Measurements from ENCODE around the gene GALNT2.

GALNT2 gene

DNA sequence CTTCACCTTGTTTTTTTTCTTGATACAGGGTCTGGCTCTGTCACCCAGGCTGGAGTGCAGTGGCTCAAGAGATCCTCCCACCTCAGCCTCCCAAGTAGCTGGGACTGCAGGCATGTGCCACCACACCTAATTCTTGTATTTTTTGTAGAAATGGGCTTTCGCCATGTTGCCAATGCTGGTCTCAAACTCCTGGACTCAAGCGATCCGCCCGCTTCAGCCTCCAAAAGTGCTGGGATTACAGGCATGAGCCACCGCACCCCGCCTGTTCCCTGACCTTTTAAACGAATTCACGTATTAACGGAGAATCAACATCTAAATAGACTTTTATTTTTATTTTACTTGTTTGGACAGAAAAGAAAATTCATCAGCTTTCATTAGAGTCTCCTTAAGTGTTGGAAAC, 254.3 kb downstream of the GALNT2 start:
- Histone ChIP-seq H3K36me3 (ENCODE audit: control insufficient read depth, insufficient read depth, low read length) (peaks cover 2% of the 10 kb centered on the region), H3K27me3 (ENCODE audit: control insufficient read depth, insufficient read depth, low read length) (no peaks in the 10 kb centered on the region)

DNA sequence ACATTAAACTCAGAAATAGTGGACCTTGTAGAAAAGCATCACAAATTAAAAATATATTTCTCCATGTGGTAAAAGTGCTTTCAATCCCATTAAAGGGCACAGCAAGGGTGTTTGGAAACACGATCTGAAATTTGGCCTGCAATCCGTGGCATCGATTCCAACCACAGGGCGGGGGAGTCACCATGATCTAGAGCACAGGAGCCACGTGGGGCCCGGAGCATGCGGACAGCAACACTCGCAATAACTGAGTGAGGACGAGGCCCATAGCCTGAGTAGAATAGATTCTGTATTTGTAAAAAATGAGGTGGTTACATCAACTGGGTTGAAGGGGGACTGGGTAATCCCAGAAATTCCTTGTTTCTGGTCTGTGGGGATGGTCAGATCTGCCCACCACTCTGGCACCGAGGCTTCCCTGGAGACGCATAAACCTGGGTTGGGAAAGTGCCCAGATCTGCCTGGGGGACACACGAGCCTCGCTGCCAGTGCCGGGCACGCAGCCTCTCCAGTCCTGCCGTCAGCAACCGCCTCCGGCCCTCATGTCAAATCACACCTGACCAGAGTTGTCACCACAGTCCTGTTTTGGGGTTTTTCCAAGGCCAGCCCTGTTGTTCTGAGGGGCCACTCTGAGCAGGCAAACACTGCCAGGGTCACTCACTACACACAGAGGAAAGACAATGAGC, 254.8 kb downstream of the GALNT2 start:
- H3K36me3 ChIP-seq (ENCODE audit: control insufficient read depth, insufficient read depth, low read length), result peaks cover 2% of the 10 kb centered on the region
- H3K27me3 ChIP-seq (ENCODE audit: control insufficient read depth, insufficient read depth, low read length), result no peaks in the 10 kb centered on the region
- no peaks in the 10 kb centered on the region for H3K4me1 ChIP-seq (ENCODE audit: control insufficient read depth, insufficient read depth, low read length)
- no peak overlapping the region for H3K9ac ChIP-seq (ENCODE audit: low read depth, low read length)
- H3K9me3 ChIP-seq (ENCODE audit: control insufficient read depth, insufficient read depth, low read length), result no peaks in the 10 kb centered on the region
- no peak overlapping the region for H3K4me3 ChIP-seq (ENCODE audit: low read depth, low read length)

More for the DNA sequence above, 254.3 kb downstream of the GALNT2 start:
- Histone ChIP-seq H3K9ac (ENCODE audit: low read depth, low read length) (no peak overlapping the region), H3K4me3 (ENCODE audit: low read depth, low read length) (no peak overlapping the region), H3K9me3 (ENCODE audit: control insufficient read depth, insufficient read depth, low read length) (no peaks in the 10 kb centered on the region), H3K4me1 (ENCODE audit: control insufficient read depth, insufficient read depth, low read length) (no peaks in the 10 kb centered on the region)

DNA sequence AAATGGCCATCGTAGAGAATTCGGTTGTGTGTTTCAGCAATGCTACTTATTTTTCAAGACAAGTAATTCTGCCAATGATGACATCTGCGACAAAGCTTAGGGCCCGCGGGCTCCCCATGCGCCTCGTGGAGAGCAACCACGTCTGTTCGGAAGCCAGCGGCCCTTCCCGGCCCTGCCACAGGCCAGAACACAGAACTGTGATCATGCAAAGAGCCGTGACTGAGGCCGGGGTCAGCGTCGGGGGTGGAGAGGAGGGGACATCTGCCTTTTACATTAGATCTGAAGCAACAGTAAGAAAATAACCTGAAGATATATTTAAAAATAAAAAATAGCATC, 255.4 kb downstream of the GALNT2 start:
- H3K9me3 ChIP-seq (ENCODE audit: control insufficient read depth, insufficient read depth, low read length), result no peaks in the 10 kb centered on the region
- H3K9ac ChIP-seq (ENCODE audit: low read depth, low read length), result no peak overlapping the region
- no peaks in the 10 kb centered on the region for H3K4me1 ChIP-seq (ENCODE audit: control insufficient read depth, insufficient read depth, low read length)
- no peak overlapping the region for H3K4me3 ChIP-seq (ENCODE audit: low read depth, low read length)
- H3K36me3 ChIP-seq (ENCODE audit: control insufficient read depth, insufficient read depth, low read length), result peaks cover 2% of the 10 kb centered on the region
- no peaks in the 10 kb centered on the region for H3K27me3 ChIP-seq (ENCODE audit: control insufficient read depth, insufficient read depth, low read length)

DNA sequence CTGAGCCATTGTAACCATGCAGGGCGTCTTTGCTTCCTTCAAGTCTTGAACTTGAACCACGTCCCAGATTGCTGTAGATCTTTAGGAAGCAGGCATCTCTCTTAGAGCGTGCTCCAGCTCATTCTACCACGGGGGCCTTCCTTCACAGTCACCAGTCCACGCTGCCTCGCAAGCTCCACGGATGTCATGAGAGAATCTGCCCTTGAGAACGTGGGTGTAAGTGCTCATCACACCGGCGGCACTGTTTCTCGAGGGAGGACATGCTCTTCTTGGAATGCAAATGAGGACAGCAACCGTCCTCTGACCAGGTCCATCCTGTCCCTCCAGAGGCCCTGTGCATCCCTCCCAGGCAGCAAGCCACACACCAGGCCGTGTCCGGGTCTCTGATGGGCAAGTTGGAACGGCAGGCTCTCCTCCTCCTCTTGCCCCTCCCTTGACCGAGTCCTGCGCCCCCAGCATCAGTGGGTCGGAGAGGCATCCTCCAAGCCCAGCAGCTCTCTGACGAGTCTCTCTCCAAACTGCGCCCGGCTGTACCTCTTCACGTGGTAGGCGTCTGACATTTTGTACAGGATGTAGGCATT, 256.0 kb downstream of the GALNT2 start:
- Histone ChIP-seq H3K4me1 (ENCODE audit: control insufficient read depth, insufficient read depth, low read length) (no peaks in the 10 kb centered on the region), H3K9me3 (ENCODE audit: control insufficient read depth, insufficient read depth, low read length) (no peaks in the 10 kb centered on the region), H3K9ac (ENCODE audit: low read depth, low read length) (no peak overlapping the region), H3K4me3 (ENCODE audit: low read depth, low read length) (no peak overlapping the region), H3K36me3 (ENCODE audit: control insufficient read depth, insufficient read depth, low read length) (peaks cover 2% of the 10 kb centered on the region), H3K27me3 (ENCODE audit: control insufficient read depth, insufficient read depth, low read length) (no peaks in the 10 kb centered on the region)

DNA sequence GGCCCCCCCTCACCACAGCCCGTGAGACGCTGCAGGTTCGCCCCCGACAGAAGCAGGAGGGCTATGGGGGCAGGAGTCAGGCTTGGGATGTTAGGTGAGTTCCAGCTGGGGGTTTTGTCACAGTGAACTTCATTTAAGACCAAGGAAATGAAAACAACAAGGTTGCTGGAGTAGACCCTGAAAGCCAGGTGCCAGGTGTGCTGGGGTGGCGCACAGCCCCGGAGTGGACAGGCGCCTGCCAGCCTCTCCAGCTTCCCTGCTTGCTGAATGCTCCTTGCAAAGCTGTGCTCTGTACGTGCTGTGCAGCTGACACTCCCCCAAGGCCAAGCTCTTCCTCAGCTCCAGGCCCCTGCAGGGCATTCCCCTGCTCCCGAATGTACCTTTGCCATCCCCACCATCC, 256.6 kb downstream of the GALNT2 start:
- H3K4me3 ChIP-seq (ENCODE audit: low read depth, low read length), result no peak overlapping the region
- no peaks in the 10 kb centered on the region for H3K9me3 ChIP-seq (ENCODE audit: control insufficient read depth, insufficient read depth, low read length)
- H3K9ac ChIP-seq (ENCODE audit: low read depth, low read length), result no peak overlapping the region
- no peaks in the 10 kb centered on the region for H3K4me1 ChIP-seq (ENCODE audit: control insufficient read depth, insufficient read depth, low read length)
- H3K27me3 ChIP-seq (ENCODE audit: control insufficient read depth, insufficient read depth, low read length), result no peaks in the 10 kb centered on the region
- H3K36me3 ChIP-seq (ENCODE audit: control insufficient read depth, insufficient read depth, low read length), result peaks cover 2% of the 10 kb centered on the region

DNA sequence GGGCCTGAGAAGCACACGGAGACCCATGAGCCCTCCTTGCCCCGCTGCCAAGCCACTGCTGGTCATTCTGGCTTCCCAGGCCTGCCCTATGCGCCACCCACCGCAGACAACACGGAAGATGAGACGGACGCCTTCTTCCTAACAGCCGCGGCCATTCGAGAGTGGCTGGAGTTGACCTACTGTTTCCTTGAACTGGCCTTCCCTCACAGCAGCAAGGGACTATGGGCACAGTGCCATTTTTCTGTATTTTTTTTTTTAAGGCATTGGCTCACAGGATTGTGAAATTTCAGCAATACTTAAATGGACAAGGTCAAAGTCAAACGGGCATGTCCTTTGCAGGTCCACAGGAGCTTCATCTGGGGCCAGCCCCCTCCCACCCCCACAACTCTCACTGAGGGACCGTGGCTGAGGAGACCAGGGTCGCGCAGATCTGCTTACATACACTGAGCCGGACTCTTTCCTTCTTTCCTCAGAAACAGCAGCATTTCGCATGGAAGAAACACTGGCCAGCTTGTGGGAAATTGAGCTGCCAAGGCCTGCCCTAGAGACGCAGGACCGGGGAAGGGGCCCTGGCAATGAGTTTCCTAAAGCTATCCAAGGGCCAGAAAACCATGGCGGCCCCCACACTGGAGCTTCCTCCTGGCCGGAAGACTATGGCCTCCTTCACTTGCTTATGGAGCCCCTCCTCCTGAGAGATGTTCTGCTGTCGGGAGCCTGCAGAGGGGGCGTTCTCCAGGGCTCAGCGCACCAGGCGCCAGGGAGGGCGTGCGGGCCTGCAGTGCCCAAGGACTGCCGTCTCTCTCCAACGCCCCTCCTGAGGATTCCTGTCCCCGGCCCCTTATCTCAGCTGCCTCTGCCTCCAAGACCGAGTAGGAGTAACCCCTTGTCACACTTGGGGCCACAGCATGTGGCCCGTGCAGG, 260.2 kb downstream of the GALNT2 start:
- peaks cover 2% of the 10 kb centered on the region for H3K36me3 ChIP-seq (ENCODE audit: control insufficient read depth, insufficient read depth, low read length)
- H3K9ac ChIP-seq (ENCODE audit: low read depth, low read length), result no peak overlapping the region
- H3K4me3 ChIP-seq (ENCODE audit: low read depth, low read length), result no peak overlapping the region

DNA sequence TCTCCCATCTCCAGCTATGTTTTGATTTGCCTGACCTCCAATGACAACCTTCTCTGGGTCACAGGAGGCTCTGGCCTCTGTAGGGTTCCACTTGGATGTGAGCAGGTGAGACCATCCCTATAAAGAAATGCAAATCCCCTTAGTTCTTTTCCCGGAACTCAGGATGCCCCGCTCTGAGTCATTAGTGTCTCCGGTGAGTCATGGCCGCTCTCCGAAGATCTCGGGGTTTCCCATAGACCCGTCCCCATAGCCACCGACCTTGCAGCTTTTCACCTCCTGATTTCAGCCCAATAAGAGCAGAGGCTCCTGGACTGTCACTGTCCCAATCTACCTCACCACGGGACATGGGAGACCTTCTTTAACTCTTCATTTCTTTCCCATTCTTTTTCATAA, 260.9 kb downstream of the GALNT2 start:
- Histone ChIP-seq H3K27me3 (ENCODE audit: control insufficient read depth, insufficient read depth, low read length) (no peaks in the 10 kb centered on the region), H3K4me3 (ENCODE audit: low read depth, low read length) (no peak overlapping the region), H3K9me3 (ENCODE audit: control insufficient read depth, insufficient read depth, low read length) (no peaks in the 10 kb centered on the region), H3K9ac (ENCODE audit: low read depth, low read length) (no peak overlapping the region), H3K4me1 (ENCODE audit: control insufficient read depth, insufficient read depth, low read length) (peaks cover 3% of the 10 kb centered on the region), H3K36me3 (ENCODE audit: control insufficient read depth, insufficient read depth, low read length) (peaks cover 2% of the 10 kb centered on the region)

More for the DNA sequence above, 260.2 kb downstream of the GALNT2 start:
- no peaks in the 10 kb centered on the region for H3K9me3 ChIP-seq (ENCODE audit: control insufficient read depth, insufficient read depth, low read length)
- H3K4me1 ChIP-seq (ENCODE audit: control insufficient read depth, insufficient read depth, low read length), result peaks cover 3% of the 10 kb centered on the region
- no peaks in the 10 kb centered on the region for H3K27me3 ChIP-seq (ENCODE audit: control insufficient read depth, insufficient read depth, low read length)

DNA sequence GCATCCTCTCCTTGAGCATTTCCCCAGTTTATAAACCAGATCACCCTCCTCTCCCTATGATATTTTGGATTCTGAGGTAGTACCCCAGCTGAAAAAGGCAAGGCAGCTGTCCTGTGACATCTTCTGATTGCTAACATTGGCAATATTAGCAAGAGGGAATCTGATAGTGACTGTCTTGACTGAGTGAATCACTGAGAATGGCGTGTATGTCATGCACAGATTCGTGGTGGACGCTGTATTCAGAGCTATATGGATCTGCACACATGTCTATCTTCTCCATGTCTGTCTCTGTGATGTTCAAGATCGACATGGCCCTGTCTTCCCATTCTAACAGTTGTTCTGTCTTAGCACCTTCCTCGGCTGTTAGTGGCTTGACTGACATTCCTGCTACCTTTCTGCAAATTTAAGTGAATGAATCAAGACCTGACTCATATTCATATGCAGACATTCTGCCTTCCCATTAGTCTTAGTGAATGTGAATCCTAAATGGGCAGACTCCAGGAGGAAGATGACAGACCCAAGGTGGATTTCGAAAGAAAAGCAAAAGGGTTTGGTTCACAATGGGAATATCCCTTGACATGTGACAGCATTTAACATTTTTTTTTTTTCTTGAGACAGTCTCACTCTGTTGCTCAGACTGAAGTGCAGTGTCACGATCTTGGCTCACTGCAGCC, 261.4 kb downstream of the GALNT2 start:
- Histone ChIP-seq H3K9ac (ENCODE audit: low read depth, low read length) (no peak overlapping the region), H3K36me3 (ENCODE audit: control insufficient read depth, insufficient read depth, low read length) (peaks cover 2% of the 10 kb centered on the region), H3K4me1 (ENCODE audit: control insufficient read depth, insufficient read depth, low read length) (peaks cover 3% of the 10 kb centered on the region), H3K9me3 (ENCODE audit: control insufficient read depth, insufficient read depth, low read length) (no peaks in the 10 kb centered on the region), H3K4me3 (ENCODE audit: low read depth, low read length) (no peak overlapping the region), H3K27me3 (ENCODE audit: control insufficient read depth, insufficient read depth, low read length) (no peaks in the 10 kb centered on the region)

DNA sequence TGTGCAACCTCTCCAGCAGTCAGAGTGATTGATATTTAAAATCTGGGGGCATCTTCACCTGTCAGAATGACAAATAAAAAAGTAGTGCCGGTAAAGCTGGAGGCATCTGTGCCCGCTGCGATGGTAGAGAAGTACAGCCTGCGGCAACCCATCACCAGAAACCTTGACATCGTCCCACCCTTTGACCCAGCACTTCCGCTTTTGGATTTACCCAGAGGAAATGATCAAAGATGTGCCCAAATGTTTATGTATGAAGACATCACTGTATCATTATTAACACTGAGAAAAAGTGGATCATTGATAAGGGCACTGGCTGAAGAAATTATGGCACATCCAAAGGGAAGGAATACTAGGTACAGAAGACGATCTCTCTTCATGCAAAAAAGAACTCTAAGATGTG, 263.1 kb downstream of the GALNT2 start:
- Histone ChIP-seq H3K4me3 (ENCODE audit: low read depth, low read length) (no peak overlapping the region), H3K9me3 (ENCODE audit: control insufficient read depth, insufficient read depth, low read length) (no peaks in the 10 kb centered on the region), H3K27me3 (ENCODE audit: control insufficient read depth, insufficient read depth, low read length) (no peaks in the 10 kb centered on the region), H3K9ac (ENCODE audit: low read depth, low read length) (no peak overlapping the region), H3K36me3 (ENCODE audit: control insufficient read depth, insufficient read depth, low read length) (peaks cover 2% of the 10 kb centered on the region), H3K4me1 (ENCODE audit: control insufficient read depth, insufficient read depth, low read length) (peaks cover 3% of the 10 kb centered on the region)

Measured in iPS-15b (cell line).